GM21526 (cell line): ENCODE measurements around the gene ARHGAP45.

Experiments
- ATAC-seq: cut with Tn5 transposase; IDR thresholded peaks from one replicate; pipeline ENCODE4 v1.9.1; 2021; ENCODE audit warnings: moderate library complexity; ENCODE audit not compliant: unreplicated experiment, low FRiP score

The ARHGAP45 gene

DNA sequence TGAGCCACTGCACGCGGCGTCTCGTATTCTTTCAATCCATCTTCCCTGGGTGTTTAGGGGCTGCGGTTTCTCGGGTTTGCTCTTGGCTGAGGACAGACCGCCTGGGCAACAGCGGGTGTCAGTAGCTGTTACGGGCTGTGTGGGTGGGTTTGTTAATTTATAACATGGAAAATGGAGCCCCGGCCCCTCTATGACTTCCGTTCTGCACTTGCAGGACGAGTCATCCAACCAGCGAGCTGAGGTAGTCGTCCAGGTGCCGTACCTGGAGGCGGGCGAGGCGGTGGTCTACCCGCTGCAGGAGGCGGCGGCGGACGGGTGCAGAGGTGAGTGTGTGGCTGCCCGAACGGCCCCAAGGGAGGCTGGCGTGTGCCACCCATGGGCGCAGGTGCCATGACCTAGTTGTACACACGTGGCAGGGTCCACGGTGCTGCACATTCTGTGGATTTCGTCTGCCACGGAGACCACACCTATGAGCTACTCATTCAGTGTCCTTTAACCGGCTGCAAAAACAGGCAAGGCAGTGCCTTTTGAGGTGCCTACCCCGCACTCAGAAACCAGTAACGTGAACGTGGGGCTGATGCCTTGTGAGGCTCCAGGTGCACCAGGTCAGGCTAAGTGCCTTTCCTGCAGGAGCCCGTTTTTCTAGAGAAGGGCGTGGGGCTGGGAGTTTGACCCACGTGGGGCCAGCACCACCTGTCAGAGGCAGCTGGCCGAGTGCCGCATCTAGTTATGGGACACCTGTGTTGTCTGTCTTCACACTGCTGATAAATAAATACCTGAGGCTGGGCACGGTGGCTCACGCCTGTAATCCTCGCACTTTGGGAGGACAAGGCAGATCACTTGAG lies 17.3 kb downstream of the ARHGAP45 start:
- no peak for ATAC-seq

DNA sequence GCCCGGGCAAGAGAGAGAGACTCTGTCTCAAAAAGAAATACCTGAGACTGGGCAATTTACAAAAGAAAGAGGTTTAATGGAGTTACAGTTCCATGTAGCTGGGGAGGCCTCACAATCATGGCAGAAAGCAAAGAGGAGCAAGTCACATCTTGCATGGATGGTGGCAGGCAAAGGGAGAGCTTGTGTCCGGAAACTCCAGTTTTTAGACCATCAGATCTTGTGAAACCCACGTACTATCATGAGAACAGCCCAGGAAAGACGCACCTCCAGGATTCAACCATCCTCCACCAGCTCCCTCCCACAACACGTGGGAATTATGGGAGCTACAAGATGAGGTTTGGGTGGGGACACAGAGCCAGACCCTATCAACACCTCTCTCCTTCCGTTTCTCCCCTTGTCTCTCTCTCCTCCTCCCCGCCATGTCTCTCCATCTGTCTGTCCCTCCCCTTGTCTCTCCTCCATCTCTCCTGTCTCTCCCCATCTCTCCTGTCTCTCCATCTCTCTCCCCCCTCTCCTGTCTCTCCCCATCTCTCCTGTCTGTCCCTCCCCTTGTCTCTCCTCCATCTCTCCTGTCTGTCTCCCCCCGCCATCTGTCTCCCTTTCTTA lies 18.2 kb downstream of the ARHGAP45 start:
- no peak for ATAC-seq

DNA sequence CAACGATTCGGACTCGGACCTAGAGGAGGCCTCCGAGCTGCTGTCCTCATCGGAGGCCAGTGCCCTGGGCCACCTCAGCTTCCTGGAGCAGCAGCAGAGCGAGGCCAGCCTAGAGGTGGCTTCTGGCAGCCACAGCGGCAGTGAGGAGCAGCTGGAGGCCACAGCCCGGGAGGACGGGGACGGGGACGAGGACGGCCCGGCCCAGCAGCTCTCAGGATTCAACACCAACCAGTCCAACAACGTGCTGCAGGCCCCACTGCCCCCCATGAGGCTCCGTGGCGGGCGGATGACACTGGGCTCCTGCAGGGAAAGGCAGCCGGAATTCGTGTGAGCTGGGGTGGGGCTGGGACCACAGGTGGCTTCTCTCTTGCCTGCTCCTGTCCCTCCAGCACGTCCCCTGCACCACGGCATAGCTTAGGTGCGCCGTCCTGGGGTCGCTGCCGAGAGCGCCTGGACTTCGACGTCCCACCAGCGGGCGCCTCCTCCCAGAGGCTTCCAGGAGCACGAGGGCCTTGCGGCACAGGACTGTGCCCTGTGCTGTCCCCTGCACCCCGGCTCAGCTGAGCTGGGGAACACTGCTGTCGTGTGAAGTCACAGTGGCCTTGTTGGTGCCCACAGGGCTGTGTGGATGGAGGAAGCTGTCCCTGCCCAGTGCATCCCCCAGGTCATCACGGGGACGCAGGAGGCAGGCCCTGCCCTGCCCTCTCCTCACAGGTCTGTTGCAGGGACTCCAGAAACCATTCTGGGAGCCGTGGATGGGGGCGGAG lies 18.9 kb downstream of the ARHGAP45 start:
- ATAC-seq: no peak

DNA sequence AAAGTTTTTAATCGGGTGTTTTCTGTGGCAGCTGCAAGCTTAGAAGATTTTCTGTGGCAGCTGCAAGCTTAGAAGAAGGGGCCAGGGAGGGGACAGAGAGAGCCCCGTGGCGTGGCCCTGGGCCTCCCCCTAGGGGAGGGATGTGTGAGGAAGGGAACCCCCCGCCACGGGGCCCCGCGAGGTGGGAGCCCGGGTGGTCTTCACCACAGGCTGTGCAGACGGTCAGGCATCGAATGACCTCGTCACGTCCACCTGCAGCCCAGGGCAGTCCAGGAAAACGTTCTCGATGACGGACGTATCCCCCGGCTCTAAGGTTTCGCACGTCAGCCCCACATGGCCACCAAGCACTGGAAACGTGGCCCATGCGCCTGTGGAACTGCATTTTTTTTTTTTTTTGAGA lies 19.6 kb downstream of the ARHGAP45 start:
- ATAC-seq: no peak

DNA sequence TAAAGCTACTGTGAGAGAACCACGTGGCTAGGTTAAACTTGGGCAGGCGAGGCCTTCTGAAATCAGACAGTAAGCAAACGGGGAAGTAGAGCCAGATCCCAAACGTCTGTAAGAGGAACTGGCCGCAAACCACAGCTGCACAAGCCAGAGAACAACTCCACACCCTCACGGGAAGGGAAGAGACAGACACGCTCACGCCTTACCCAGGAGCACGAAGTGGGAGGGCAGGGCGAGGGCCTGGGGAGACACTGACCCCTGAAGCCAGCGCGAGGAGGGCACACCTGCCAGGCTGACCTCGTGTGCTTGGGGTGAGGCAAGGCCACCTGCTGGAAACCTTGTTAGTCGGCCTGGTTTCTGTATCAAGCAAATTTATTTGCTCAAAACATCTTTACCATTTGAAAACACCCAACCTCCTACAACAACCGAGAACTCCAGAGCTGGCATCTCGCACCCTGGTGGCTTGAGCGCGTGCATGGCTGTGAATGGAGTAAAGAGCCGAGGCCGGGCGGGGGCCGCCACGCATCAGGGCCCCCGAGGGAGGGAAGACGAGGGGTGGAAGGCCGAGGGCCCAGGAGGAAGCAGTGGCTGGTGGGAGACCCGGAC lies 20.9 kb downstream of the ARHGAP45 start:
- no peak for ATAC-seq

DNA sequence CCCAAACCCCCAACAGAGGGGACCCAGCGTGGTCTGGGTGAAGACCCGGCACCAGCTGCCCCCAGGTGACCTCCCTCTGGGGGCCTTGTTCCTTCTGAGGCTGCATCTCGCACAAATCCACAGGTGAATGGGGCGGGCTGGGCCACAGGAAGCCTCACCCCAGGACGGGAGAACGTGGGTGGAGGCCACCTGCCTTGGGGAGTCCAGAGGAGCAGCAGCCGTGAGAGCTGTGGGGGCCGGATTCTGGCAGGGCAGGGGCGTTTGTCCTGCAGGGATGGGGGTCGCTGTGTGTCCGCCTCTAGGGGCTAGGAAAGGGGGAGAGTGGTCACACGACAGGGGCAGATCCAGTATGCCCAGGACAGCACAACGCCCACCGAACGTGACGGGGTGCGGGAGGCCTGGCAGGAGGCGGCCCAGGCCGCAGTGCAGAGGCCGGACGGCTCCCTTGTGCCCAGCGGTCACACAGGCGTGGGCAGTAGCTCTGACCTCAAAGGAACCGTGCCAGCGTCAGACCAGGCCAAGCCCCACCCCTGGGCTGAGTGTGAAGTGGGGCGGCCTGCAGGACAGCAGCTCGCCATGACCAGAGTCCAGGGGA lies 21.5 kb downstream of the ARHGAP45 start:
- ATAC-seq: no peak

DNA sequence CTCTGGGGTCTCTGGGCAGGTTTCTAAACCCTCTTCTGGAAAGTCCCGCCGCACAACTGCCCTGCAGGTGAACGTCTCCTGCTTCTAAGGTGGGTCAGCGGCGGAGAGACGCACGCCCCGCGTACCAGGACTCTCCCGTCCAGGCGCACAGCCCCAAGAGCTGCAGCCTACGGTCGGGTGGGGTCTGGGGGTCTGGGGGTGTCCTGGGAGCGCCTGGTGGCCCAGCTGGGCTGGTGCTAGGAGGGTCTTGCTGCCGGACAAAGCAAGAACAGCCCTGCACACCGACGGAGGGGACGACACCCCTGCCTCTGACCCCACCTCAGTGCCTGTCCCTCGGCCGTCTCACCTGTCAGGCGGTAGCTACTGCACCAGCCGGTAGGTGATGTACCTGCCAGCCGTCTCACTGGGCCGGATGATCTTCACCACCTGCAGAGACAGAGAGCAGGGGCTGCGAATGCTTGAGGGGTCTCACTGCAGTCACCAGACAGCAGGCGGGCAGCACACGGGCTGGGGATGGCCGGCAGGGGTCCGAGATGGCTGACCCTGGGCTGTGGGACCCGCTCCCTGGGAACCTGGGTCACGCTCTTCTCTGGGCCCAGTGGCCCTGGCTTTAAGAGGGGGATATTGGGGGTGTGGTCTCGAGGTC lies 22.3 kb downstream of the ARHGAP45 start:
- no peak for ATAC-seq

DNA sequence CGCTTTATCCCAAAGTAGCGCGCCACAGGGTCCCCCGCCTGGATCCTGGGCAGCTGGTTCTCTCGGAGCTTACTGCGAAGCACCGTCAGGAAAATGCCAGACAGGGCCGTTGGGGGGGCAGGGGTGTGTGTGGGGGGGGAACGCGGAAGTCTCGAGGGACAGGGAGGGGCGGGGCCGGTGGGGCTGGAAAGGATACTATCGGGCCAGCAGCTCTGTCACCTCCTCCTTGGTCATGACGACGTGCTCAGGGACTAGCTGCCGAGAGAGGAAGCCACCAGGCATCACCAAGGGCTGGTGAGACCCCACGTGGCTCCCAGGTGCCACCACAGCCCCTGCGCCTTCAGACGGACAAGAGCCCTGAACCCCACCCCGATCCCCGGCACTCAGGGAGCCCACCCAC lies 22.9 kb downstream of the ARHGAP45 start:
- ATAC-seq: no peak

DNA sequence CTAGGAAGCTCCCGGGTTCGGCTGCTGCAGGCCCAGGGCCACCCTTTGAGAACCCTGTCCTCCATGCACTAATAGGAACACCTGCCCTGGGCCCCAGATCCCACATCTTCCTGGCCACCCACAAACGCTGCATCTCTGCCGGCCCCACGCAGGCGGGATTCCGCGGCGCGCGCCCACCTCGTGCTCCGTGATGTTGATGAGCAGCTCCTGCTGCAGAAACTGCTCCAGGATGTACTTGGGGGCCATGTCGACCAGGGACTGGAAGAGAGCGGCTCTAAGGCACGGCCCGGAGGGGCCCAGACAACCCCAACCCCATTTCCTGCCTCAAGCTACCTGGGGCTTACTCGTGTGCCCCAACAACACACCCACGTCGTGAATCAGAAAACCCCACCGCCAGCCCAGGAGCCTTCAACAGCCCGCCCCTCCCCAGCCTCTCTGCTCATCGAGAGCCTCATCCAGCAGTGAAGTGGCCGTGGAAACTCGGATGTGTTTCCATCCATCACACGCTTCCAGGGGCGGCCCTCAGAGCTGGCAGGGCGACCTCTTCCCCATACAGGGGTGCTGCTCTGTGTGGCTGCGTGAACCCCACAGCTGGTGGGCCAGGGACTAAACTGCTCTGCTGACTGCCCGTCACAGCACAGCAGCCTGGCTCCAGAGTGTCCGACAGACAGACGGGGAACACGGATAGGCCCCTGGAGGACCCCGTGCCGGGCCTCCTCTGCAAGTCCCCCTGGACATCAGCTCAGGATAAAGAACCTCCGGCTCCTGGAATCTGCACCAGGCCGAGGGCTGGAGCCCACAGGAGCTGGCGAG lies 24.0 kb downstream of the ARHGAP45 start:
- ATAC-seq: no peak

DNA sequence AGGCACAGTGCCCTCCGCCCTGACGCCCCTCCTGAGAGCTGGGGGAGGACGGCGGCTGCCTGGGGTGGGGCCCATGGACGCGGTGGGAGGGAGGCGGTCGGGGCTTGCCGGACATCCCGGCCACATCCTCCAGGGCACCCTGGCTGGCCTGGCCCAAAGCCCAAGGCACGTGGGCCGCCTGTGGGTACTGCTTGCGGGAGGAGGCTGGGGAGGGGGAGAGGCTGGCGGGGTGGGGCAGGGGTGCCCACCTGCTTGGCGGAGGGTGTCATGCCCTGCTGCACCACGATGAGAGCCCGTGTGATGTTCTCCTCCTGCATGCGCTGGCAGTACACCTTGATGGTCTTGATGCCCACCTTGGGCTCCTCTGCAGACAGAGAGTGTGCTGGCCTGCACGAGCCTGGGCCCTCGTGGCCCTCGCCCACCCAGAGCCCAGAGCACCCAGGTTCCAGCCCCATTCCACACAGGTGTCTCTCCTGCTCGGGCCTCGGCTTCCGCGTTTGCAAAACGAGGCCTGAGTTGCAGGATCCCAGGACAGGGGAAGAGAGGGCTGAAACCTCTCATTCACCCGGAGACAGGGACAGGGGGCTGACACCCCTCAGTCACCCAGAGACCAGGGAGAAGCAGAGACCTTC lies 24.7 kb downstream of the ARHGAP45 start:
- no peak for ATAC-seq

DNA sequence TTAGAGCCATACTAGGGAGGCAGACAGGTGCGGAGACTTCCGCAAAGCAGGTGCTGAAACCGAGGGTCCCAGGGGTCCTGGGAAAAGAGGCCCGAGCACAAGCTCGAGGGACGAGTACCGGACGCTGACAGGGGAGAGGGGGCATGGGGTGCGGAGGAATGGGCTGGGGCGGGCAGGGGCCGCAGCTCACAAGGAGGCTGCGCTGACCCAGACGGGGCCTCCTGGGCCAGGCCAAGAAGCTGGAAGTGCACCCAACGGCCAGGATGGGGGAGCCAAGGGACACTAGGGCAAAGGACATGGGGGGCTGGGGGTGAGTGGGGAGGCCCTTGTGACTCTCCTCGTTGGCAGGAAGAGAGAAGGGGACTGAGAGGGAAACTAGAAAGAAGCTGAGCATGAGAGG lies 26.4 kb downstream of the ARHGAP45 start:
- no peak for ATAC-seq

DNA sequence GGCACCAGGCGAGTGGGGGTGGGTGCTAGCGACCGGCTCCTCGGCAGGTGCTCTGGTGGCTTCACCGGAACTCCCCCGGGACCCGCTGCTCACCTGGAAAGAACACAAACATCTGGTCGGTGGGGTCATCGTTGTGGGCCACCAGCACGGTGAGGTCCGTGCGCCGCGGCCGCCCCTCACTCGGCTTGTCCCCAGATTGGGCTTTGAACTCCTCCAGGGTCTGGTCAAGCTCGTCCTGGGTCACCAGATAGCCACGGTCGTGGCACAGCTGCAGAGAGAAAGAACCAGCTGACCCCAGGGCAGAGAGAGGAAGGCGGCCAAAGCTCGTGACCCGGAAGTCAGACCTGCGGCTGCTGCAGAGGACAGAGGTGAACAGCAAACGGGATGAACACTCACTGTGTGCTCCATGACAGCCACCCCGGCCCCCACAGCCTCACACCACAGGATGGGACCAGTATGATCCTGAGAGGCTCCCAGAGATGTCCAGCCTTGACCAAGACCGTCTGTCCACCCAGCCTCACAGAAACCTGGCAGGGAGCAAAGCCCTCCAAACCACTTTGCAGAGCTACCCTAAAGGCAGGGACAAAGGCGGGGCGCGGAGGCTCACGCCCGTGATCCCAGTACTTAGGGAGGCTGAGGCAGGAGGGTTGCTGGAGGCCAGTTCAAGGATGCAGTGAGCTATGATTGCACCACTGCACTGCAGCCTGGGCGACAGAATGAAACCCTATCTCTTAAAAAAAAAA lies 27.0 kb downstream of the ARHGAP45 start:
- no peak for ATAC-seq

DNA sequence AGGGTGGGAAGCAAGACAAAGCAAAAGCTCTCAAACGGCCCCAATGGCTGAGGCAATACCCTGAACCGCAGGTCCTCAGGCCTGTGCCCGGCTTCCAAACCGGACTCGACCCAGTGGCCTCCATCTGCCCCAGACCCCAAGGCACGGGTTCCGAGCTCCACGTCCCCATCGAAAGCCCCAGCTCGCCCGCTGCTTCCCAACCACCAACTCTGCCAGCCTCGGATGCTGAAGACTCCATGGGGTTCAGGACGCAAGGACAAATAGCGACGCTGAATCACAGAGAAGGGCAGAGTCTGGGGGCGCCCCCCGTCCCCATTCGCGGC lies 27.6 kb downstream of the ARHGAP45 start:
- no peak for ATAC-seq

DNA sequence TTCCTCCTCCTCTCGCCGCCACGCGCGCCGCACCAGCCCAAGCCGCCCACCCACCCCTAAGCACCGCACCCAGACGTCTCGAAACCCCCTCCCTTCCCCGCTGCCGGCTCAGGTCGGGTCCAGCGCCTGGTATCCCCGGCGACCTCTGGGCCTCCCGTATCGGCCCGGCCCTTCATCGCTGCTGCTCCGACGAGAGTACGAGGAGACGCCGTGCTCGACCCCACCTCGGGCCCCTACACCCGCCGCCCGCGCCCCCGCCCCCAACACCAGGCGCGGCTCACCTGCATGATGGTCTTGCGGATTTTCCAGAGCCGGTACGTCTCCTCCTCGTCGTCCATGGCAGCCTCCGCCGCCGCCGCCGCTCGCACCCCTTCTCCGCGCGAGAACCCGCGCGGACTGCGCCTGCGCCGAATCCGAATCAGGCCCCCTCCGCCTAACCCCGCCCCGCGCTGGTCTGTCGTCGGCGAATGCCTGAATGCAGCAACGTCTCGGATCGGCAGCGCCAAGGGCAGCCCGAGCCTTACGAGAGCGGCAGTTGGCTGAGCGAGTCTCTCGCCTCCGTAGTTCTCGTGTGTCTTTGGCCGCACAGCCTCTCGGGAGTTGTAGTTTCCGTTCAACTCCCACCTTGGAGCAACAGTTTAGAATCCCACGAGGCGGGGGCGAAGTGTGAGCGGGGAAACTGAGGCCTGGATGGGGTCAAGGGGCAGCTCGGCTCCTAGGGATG lies 28.2 kb downstream of the ARHGAP45 start, which contains the start of gene POLR2E:
POLR2E (minus strand) TSS at position 398 of the 724 bp plus-strand sequence; CDS start at position 338, 60 bp downstream.
- ATAC-seq: peak; percentile 74

DNA sequence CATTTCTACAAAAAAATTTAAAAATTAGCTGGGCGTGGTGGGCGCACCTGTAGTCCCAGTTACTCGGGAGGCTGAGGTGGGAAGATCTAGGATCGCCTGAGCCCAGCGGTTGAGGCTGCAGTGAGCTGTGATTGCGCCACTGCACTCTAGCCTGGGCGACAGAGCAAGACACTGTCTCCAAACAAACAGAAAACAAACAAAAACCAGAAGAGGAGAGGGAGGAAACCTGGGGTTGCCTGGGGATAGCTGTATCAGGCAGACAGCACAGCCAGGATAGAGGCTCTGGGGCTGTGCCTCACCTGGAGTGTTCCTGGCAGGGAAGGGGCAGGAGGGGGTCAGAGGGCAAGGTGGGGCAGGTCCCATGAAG lies 30.8 kb downstream of the ARHGAP45 start:
- ATAC-seq: no peak

DNA sequence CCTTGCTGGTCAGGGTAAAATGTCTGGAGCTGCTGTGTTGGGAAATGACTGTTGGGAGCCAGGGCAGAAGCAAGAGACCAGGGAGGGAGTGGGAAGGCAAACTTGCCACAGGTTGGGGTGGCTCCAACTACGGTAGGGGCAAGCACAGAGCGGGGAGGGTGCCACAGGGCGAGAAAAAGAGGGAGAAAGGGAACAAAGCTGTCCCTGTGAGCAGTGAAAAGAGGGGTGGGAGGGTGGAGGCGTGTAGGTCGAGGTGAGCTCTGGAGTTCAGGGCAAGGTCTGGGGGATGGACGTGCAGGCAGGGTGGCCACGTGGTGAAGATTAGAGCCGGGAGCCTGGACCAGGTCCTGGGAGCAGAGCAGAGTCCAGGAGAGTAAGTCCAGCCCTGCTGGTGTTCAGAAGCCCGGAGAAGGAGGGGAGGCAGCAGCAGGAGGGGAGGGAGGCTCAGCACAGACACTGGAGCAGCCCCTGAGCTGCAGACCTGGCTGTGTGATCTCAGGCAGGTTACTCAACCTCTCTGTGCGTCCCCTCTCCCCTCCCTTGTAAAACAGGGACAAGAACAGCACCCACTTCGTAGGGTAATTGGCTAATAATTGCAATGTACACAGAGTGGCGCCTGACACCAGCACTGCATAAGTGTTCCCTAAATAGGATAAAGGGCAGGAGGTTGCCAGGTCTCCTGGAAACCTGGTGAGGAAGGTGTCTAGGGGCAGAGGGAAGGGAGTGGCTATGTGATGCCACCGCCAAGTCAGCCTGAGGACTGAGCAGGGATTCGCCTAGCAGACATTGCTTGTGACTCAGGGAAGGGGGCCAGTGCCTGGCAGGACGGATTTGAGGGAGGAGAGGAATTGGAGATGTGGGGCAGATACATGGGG lies 31.4 kb downstream of the ARHGAP45 start:
- ATAC-seq: no peak

DNA sequence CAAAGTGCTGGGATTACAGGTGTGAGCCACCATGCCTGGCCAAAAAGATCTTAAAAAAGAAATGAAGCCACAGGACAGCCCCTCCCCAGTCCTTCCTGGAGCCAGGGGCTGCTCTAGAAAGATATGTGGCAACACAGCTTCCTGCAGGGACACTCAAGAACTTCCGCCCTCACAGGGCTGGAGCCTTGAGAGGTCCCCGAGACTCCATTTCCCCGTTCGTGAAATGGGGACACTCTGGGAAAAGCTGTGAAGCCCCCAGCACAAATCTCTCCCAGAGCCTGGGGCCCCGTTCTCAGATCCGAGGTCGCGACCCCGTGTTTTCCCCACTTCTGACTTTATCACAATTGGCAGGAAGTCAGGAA lies 34.4 kb downstream of the ARHGAP45 start:
- ATAC-seq: no peak
